GM12892 (cell line): ENCODE measurements around the gene CRYL1.

Experiments
- POLR2A ChIP-seq: IDR thresholded peaks from 2 replicates; pipeline ENCODE4 v1.6.1; 2011; ENCODE audit warnings: low read depth, low read length, control low read depth
- POLR2AphosphoS5 ChIP-seq: IDR thresholded peaks from 2 replicates; pipeline ENCODE4 v1.6.1; 2011; ENCODE audit warnings: low read depth, low read length, control low read depth

DNA sequence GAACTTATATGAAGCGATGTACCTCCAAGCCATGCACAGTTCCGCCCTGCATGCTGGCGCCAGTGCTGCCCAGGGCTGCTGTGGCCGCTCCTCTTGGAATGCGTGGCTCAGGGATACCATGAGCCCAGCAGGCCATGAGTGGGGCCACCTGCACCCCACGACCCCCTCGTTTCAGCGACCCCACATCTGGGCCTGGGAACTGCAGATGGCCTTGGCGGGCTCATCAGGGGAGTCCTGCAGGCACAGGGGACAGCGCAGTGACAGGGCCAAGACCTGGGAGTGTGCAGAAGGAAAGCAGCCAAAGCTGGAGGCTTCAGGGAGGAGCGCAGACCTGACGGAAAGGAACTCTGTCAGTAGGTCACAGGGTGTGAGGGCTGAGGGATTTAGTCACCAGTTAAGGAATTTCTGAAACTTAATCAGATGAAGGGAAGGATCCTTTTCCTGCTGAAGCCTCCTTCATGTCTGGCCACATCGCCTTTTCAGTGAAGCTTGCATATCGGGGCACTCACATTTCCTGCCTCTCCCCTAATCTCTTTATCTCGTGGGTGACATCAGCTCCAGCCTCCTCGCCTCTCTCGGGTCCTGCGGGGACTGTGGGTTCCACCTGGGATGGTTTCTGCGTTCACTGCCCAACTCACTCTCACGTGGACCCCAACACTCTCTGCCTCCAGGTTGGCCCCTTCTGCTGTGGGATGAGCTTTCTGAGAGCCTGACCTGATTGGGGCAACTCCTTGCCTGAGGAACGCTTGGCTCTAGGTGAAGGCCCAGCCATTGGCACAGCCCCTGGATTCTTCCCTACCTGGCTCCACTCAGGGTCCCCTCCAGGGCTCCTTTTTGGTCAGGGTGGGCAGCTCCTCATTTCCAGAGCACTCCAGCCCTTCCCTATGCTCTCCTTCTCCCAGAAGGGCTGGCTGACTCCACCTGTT, 123.5 kb downstream of the CRYL1 start:
- TF ChIP-seq POLR2AphosphoS5 (no peak), POLR2A (no peak)
